Endodermal cell (in vitro differentiated cells): Measurements from ENCODE around the gene STC2. TPM values are rescaled to one million over a fixed set of nuclear protein-coding genes. Genes with fewer than 3 reads are reported as not detected.

Source experiments
- DNase-seq: peaks from one replicate; pipeline ENCODE4 v3.0.0-alpha.2; 2017
- H3K27ac ChIP-seq: 2 replicates; pipeline ENCODE4 v1.5.1; 2013; ENCODE audit warnings: mild to moderate bottlenecking, low read depth, low read length, moderate library complexity
- H3K27me3 ChIP-seq: 2 replicates; pipeline ENCODE4 v1.6.1; 2013; ENCODE audit warnings: mild to moderate bottlenecking, low read length, moderate library complexity; ENCODE audit not compliant: insufficient read depth, control insufficient read depth, poor library complexity, severe bottlenecking
- H3K36me3 ChIP-seq: 2 replicates; pipeline ENCODE4 v1.7.0; 2013; ENCODE audit warnings: mild to moderate bottlenecking, low read length, moderate library complexity; ENCODE audit not compliant: control insufficient read depth, insufficient read depth
- H3K4me1 ChIP-seq: one replicate; pipeline ENCODE4 v1.7.0; 2013; ENCODE audit warnings: low read length; ENCODE audit not compliant: control insufficient read depth, insufficient read depth
- H3K4me3 ChIP-seq: 2 replicates; pipeline ENCODE4 v1.5.1; 2013; ENCODE audit warnings: mild to moderate bottlenecking, low read length, moderate library complexity
- H3K9ac ChIP-seq: 2 replicates; pipeline ENCODE4 v1.6.1; 2013; ENCODE audit warnings: mild to moderate bottlenecking, low read length, moderate library complexity; ENCODE audit not compliant: poor library complexity, severe bottlenecking; ENCODE audit errors: extremely low read depth
- H3K9me3 ChIP-seq: 2 replicates; pipeline ENCODE4 v1.6.1; 2013; ENCODE audit warnings: mild to moderate bottlenecking, low read length, moderate library complexity; ENCODE audit not compliant: control insufficient read depth
- H3K27ac Mint-ChIP-seq: 2 replicates; pipeline ENCODE4 v1.8.0; 2020; ENCODE audit warnings: mixed read lengths
- H3K27me3 Mint-ChIP-seq: 2 replicates; pipeline ENCODE4 v1.8.0; 2021; ENCODE audit warnings: mild to moderate bottlenecking, mixed read lengths; ENCODE audit not compliant: insufficient read depth
- H3K36me3 Mint-ChIP-seq: 2 replicates; pipeline ENCODE4 v1.8.0; 2020; ENCODE audit warnings: low read depth, mixed read lengths
- H3K4me1 Mint-ChIP-seq: 2 replicates; pipeline ENCODE4 v1.8.0; 2020; ENCODE audit warnings: mixed read lengths
- H3K4me3 Mint-ChIP-seq: 2 replicates; pipeline ENCODE4 v1.8.0; 2020; ENCODE audit warnings: mild to moderate bottlenecking, moderate library complexity, mixed read lengths
- H3K9me3 Mint-ChIP-seq: 2 replicates; pipeline ENCODE4 v1.8.0; 2020; ENCODE audit warnings: mild to moderate bottlenecking, mixed read lengths
- WGBS, 2 experiments: methylation state at CpG; one replicate each; pipeline versions ENCODE4 v1.1.5 to v1.1.7; 2013; ENCODE audit warnings: missing lambda C conversion rate in 2 of 2, mixed read lengths in 1 of 2; ENCODE audit not compliant: insufficient coverage in 1 of 2, insufficient read length in 1 of 2; 5-methylcytosine and 5-hydroxymethylcytosine counted together
- total RNA-seq, 2 donors: library from RNA; stranded (reverse); fragmentation: NEBNext Ultra II Directional in 1 of 2; extraction: Animal tissue kit (Norgen Biotek cat#: 25700) in 1 of 2; gene quantifications; 2 replicates in 1 of 2; 3 replicates in 1 of 2; pipeline ENCODE4 v1.2.1, GENCODE V29; 2021
- TF ChIP-seq, protein P1 (sequence below): fragments of 200-600 bp; sonication (generic); conservative IDR thresholded peaks from 2 replicates; pipeline ENCODE4 v1.5.0; 2021; ENCODE audit warnings: antibody characterized with exemption, mild to moderate bottlenecking

Gene STC2
- total RNA-seq, 2 donors from 2014 or later, result 4.6 to 4.8 TPM

DNA sequence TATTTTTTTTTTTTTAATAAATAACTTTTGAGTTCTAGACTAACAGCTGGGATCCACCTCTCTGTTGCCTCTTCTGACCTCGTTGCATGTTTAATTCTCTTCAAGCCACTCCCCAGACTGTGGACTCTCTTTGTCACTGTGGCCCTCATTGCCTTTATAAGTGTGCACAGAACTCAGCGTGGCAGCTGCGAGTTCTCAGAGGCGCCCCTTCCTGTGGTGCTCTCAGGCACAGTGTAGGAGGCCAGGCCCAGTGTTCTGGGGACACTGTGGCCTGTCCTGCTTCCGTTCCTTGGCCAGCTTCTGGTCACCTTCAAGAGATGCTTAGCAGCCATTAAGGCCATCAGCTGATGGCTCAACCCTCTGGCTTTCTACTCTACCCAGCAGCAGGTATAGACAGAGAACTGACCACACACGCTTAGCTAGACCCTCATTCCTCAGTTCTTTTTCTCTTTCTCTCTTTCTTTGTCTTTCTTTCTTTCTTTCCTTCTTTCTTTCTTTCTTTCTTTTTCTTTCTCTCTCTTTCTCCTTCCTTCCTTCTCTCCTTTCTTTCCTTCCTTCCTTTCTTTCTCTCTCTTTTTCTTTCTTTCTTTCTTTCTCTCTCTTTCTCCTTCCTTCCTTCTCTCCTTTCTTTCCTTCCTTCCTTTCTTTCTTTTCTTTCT lies 27.7 kb downstream of the STC2 start:
- 90 to 91% methylated on average over 6 of the region's 6 CpGs for WGBS, 2 experiments
- DNase-seq, result no peak
- no peaks in the 10 kb centered on the region for H3K9me3 ChIP-seq
- no peaks in the 10 kb centered on the region for H3K27me3 ChIP-seq
- Mint-ChIP-seq H3K36me3 (no peaks in the 10 kb centered on the region), H3K4me1 (peaks cover 31% of the 10 kb centered on the region), H3K4me3 (no peak overlapping the region), H3K27ac (no peak overlapping the region), H3K9me3 (no peaks in the 10 kb centered on the region), H3K27me3 (peaks cover 17% of the 10 kb centered on the region)
- H3K36me3 ChIP-seq, result no peaks in the 10 kb centered on the region
- no peak overlapping the region for H3K4me3 ChIP-seq
- no peak overlapping the region for H3K9ac ChIP-seq
- H3K27ac ChIP-seq, result no peak overlapping the region
- peaks cover 9% of the 10 kb centered on the region for H3K4me1 ChIP-seq
- TF ChIP-seq, protein P1, sequence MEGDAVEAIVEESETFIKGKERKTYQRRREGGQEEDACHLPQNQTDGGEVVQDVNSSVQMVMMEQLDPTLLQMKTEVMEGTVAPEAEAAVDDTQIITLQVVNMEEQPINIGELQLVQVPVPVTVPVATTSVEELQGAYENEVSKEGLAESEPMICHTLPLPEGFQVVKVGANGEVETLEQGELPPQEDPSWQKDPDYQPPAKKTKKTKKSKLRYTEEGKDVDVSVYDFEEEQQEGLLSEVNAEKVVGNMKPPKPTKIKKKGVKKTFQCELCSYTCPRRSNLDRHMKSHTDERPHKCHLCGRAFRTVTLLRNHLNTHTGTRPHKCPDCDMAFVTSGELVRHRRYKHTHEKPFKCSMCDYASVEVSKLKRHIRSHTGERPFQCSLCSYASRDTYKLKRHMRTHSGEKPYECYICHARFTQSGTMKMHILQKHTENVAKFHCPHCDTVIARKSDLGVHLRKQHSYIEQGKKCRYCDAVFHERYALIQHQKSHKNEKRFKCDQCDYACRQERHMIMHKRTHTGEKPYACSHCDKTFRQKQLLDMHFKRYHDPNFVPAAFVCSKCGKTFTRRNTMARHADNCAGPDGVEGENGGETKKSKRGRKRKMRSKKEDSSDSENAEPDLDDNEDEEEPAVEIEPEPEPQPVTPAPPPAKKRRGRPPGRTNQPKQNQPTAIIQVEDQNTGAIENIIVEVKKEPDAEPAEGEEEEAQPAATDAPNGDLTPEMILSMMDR, result no peak

DNA sequence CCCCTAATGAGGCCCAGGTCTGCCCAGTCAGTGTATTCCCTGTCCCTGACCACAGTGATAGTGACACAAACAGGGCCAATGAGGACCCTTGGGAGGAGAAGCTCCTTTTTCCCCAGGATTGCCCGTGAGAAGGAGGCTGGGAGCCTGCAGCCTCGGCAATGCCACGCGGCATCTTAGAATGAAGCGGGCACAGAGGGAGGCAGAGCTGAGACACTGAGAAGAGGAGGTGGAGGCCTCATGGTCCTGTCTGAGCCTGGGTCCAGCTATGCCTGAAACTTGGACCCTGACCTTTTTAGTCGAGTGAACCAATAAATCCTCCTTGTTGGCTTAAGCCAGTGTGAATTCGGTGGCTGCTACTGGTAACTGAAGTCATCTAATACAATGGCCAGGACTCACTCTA lies 28.4 kb downstream of the STC2 start:
- peaks cover 19% of the 10 kb centered on the region for H3K27me3 Mint-ChIP-seq
- H3K9me3 Mint-ChIP-seq, result no peaks in the 10 kb centered on the region
- H3K9me3 ChIP-seq, result no peaks in the 10 kb centered on the region
- no peaks in the 10 kb centered on the region for H3K27me3 ChIP-seq
- no peak overlapping the region for H3K27ac ChIP-seq
- WGBS, 2 experiments, result 91 to 98% methylated on average over 7 of the region's 7 CpGs
- H3K4me1 ChIP-seq, result peaks cover 9% of the 10 kb centered on the region
- no peaks in the 10 kb centered on the region for H3K36me3 ChIP-seq
- no peak overlapping the region for H3K4me3 Mint-ChIP-seq
- TF ChIP-seq, protein P1, result no peak
- no peak overlapping the region for H3K4me3 ChIP-seq
- H3K36me3 Mint-ChIP-seq, result no peaks in the 10 kb centered on the region
- no peak for DNase-seq
- peaks cover 30% of the 10 kb centered on the region for H3K4me1 Mint-ChIP-seq
- no peak overlapping the region for H3K9ac ChIP-seq
- no peak overlapping the region for H3K27ac Mint-ChIP-seq

DNA sequence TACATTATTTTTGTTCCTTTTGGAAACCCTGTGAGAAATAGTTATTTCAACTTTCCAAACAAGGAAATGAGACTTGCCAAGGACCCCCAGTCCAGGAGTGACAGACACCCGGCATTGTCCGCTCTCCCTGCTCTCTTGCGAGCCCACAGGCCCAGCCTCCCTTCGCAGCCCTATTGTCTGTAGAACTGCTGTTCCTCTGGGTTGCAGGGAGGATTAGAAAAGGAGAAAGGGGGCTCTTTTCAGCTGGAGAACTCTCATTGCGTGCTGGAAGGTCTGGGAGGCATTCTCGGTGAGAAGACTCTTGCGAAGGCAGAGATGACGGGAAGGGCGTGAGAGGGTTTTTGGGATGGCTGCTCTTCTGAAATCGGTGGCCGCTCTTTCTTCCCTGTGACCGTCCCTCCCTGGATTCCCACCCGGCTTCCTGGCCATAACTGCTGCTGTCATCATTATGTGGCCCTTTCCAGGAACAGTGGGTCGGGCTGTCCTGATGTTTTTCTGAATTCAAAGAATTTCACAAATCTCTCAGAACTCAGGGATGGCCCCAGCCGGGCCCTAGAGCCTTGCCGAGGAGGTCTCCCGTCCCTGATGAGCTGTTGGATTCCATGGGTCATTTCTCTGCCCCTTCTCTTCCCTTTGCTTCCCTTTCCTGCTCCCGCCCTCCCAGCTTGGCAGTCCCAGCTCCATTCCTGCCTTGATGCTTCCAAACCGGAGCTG lies 29.8 kb downstream of the STC2 start:
- Histone ChIP-seq H3K36me3 (no peaks in the 10 kb centered on the region), H3K4me1 (peaks cover 4% of the 10 kb centered on the region), H3K9me3 (no peaks in the 10 kb centered on the region), H3K4me3 (no peak overlapping the region), H3K27me3 (peaks cover 4% of the 10 kb centered on the region), H3K9ac (no peak overlapping the region), H3K27ac (no peak overlapping the region)
- TF ChIP-seq, protein P1, result no peak
- Mint-ChIP-seq H3K27ac (no peak overlapping the region), H3K4me1 (peaks cover 26% of the 10 kb centered on the region), H3K4me3 (no peak overlapping the region), H3K9me3 (no peaks in the 10 kb centered on the region), H3K36me3 (no peaks in the 10 kb centered on the region), H3K27me3 (peaks cover 32% of the 10 kb centered on the region)
- WGBS, 2 experiments, result 58 to 77% methylated on average over 13 to 19 of the region's 19 CpGs
- no peak for DNase-seq
